ENCODE results near the gene TUBG2. TPM values are rescaled to one million over a fixed set of nuclear protein-coding genes. Genes with fewer than 3 reads are reported as not detected.

The TUBG2 gene
- total and polyA plus RNA-seq, 2 of the 8 experiments (the other 6 are each of a cell fraction or from before 2014, with no cell fraction given), result 14.8 to 16.6 TPM

DNA sequence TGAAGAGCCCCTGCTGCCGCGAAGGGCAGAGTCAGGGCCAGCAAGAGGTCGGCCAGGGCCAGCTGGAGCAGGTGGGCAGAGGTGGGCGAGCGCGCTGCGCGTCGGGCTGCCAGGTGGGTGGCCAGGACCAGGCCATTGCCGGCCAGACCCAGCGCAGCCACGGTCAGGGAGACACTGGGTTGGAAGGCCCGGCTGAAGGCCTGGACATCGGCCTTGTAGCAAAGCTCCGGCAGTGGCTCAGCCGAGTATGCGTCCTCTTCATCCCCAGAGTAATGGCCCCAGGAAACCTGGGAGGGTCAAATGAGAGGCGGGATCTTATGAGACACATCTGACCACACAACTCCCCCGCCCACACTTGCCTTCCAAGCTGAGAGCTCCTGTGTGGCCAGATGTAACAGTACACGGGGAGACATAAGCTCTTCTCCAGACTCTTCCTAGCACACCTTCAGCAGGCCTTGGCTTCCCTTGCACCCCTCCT, 21.3 kb downstream of the TUBG2 start:
- Histone ChIP-seq H2BK12ac (ENCODE audit: low read depth, low read length) (peak overlapping the region; percentile 99; the same call in 1 of the 2 replicates), H3K27ac (ENCODE audit: low read depth, low read length) (no peak overlapping the region), H2BK5ac (ENCODE audit: low read depth, low read length) (peak overlapping the region; percentile 93), H4K5ac (ENCODE audit: insufficient read length, low read depth, low read length) (peak overlapping the region; percentile 10), H3K9ac (replicated peaks in 1 of 4; ENCODE audit: extremely low read depth in 1 of 4, low read depth in 3 of 4, low read length in 3 of 4) (no peak overlapping the region), H4K91ac (replicated peaks; ENCODE audit: insufficient read length, low read length) (peak overlapping the region; percentile 78), H3K27me3 (replicated peaks in 1 of 4; ENCODE audit: control insufficient read depth in 3 of 4, extremely low read depth in 1 of 4, insufficient read depth in 3 of 4, low read length in 3 of 4) (peaks cover 0 to 34% (median 25%) of the 10 kb centered on the region in 4 experiments; a peak in 5 of 7 replicates), H3K18ac (ENCODE audit: extremely low read depth, low read length) (peak overlapping the region; percentile 71; the same call in 1 of the 2 replicates), H3K4me3 (ENCODE audit: extremely low read depth in 1 of 4, insufficient read depth in 2 of 4, low read depth in 3 of 4, low read length in 4 of 4) (peak overlapping the region; percentile 7 to 69 (median 40); a peak in 5 of 8 replicates), H3K23ac (ENCODE audit: insufficient read length) (no peak overlapping the region), H2BK20ac (ENCODE audit: low read length) (peak overlapping the region; percentile 80; the same call in 1 of the 2 replicates), H3K56ac (replicated peaks; ENCODE audit: insufficient read length, low read depth, low read length) (no peak overlapping the region), H3K4me1 (replicated peaks in 1 of 4; ENCODE audit: control insufficient read depth in 3 of 4, insufficient read depth in 4 of 4, low read length in 3 of 4) (peaks cover 0 to 34% (median 29%) of the 10 kb centered on the region in 4 experiments; a peak in 6 of 7 replicates), H3K36me3 (ENCODE audit: control insufficient read depth in 2 of 4, insufficient read depth in 4 of 4, low read length in 3 of 4) (peaks cover 0 to 4% (median 0%) of the 10 kb centered on the region in 4 experiments; a peak in 2 of 8 replicates), H2BK120ac (replicated peaks; ENCODE audit: low read depth, low read length) (no peak overlapping the region), H2AFZ (ENCODE audit: low read length) (no peak overlapping the region), H2AK5ac (ENCODE audit: low read depth, low read length) (no peak overlapping the region; the same call in 1 of the 2 replicates), H4K8ac (ENCODE audit: extremely low read depth, insufficient read depth, low read length) (no peak overlapping the region; the same call in 1 of the 2 replicates), H3K4me2 (ENCODE audit: insufficient read depth in 1 of 2, low read depth in 2 of 2, low read length in 2 of 2) (peak overlapping the region; percentile 83 to 86), H3K79me1 (ENCODE audit: low read depth, low read length) (no peaks in the 10 kb centered on the region), H3K14ac (ENCODE audit: insufficient read length) (no peak overlapping the region), H3K9me3 (ENCODE audit: insufficient read depth in 2 of 2, low read depth in 1 of 2, low read length in 1 of 2) (no peaks in the 10 kb centered on the region), H2BK15ac (ENCODE audit: low read length) (peak overlapping the region; percentile 100; the same call in 1 of the 2 replicates), H4K20me1 (replicated peaks in 1 of 2; ENCODE audit: control insufficient read depth in 1 of 2, insufficient read depth in 2 of 2, low read length in 2 of 2) (peaks cover 0 to 8% of the 10 kb centered on the region in 2 experiments), H3K79me2 (ENCODE audit: control insufficient read depth in 1 of 2, insufficient read depth in 2 of 2, low read length in 2 of 2) (no peaks in the 10 kb centered on the region), H3K4ac (replicated peaks; ENCODE audit: insufficient read length, low read depth, low read length) (no peak overlapping the region), H3K23me2 (ENCODE audit: low read depth, low read length) (peaks cover 35% of the 10 kb centered on the region)
- FAIRE-seq (no peak), DNase-seq (ENCODE audit: low read depth in 1 of 2, low spot score in 2 of 2) (no peak)
- 76% methylated on average over 18 of the region's 20 CpGs; no CpG with 5 or more reads in 1 of the 2 experiments for WGBS, 2 experiments (ENCODE audit: extremely low coverage in 1 of 2, insufficient coverage in 1 of 2, insufficient read length in 1 of 2, insufficient replicate concordance in 2 of 2, low coverage in 1 of 2, low lambda C conversion rate in 2 of 2, missing lambda C conversion rate in 1 of 2)
- ChIA-PET POLR2A (ENCODE audit: partially characterized antibody) (interaction anchor here (0.7 to 14.0 kb wide), 9 partner anchors 16 to 318 kb away, joined by 3 to 239 read pairs (median 4); partner anchors contain the start of genes PSMC3IP, RAMP2, RPL27 and TUBG2), CTCF (ENCODE audit: partially characterized antibody) (interaction anchor here (0.5 to 4.4 kb wide), 28 partner anchors 11 to 885 kb away, joined by 3 to 56 read pairs (median 4); partner anchors contain the start of genes MLX, PSMC3IP, RAMP2 and RETREG3)
- TF ChIP-seq NRF1 (IDR thresholded peaks at IDR 0.05; ENCODE audit: low read depth, low read length) (no peak), KDM1A (IDR thresholded peaks at IDR 0.05; ENCODE audit: borderline replicate concordance, low read length) (no peak), RNF2 (IDR thresholded peaks at IDR 0.05; ENCODE audit: borderline replicate concordance, low read depth, low read length, missing control alignments, poor library complexity, severe bottlenecking) (no peak), TCF12 (IDR thresholded peaks at IDR 0.05; ENCODE audit: low read depth, low read length) (no peak), RBBP5 (IDR thresholded peaks at IDR 0.05; ENCODE audit: borderline replicate concordance, low read depth, low read length) (no peak)
